ENCODE data around the gene VILL.
"Not testable (repeated sequence)": the region's sequence is repeated elsewhere in the genome, so short reads cannot be mapped to it uniquely, and the experiment has no call there.

DNA sequence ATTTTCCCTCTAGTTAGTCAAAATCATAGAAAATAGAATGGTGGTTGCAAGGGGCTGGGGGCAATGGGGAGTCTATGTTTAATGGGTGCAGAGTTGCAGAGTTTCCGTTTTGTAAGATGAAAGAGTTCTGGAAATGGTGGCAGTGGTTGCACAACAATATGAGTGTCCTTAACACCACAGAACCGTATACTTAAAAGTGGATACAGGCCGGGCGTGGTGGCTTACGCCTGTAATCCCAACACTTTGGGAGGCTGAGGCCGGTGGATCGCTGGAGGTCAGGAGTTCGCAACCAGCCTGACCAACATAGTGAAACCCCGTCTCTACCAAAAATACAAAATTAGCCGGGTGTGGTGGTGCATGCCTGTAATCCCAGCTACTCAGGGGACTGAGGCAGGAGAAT, 2.2 kb upstream of the VILL start:
- TF ChIP-seq CTCF (IDR thresholded peaks at IDR 0.05 in 4 of 5, conservative IDR thresholded peaks at IDR 0.05 in 1 of 5); POLR2A (IDR thresholded peaks at IDR 0.05): not testable (repeated sequence)

Data from gastrocnemius medialis (tissue), 4 donors.